ENCODE results near the gene GMPPA.

DNA sequence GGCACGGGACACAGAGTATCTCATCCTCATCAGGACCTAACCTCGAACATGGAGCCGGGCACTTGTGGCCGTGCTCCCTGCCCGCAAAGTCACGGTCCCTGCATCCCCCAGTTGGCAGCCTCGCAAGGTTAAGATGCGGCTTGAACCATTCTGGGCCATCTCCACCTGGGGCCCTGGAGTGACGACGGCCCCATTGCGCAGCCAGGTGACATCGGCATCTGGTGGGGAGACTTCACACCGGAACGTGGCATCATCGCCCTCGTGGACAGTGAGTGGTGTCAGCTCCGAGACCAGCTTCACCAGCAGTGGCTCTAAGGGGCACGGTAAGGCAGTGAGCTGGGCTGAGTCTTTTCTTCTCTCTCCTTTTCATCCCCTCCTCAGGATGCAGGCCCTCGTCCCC is 57.7 kb downstream of the GMPPA start:
- TF ChIP-seq, protein P1, sequence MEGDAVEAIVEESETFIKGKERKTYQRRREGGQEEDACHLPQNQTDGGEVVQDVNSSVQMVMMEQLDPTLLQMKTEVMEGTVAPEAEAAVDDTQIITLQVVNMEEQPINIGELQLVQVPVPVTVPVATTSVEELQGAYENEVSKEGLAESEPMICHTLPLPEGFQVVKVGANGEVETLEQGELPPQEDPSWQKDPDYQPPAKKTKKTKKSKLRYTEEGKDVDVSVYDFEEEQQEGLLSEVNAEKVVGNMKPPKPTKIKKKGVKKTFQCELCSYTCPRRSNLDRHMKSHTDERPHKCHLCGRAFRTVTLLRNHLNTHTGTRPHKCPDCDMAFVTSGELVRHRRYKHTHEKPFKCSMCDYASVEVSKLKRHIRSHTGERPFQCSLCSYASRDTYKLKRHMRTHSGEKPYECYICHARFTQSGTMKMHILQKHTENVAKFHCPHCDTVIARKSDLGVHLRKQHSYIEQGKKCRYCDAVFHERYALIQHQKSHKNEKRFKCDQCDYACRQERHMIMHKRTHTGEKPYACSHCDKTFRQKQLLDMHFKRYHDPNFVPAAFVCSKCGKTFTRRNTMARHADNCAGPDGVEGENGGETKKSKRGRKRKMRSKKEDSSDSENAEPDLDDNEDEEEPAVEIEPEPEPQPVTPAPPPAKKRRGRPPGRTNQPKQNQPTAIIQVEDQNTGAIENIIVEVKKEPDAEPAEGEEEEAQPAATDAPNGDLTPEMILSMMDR (IDR thresholded peaks at IDR 0.05; ENCODE audit: low read depth, low read length), result no peak
- TF ChIP-seq POLR2A (IDR thresholded peaks at IDR 0.05; ENCODE audit: extremely low read depth, insufficient read length), result no peak
